ENCODE results near the gene TDRD7.

TDRD7 gene

GRCh38 chr9:97387504-97387886 is 24.4 kb upstream of the TDRD7 start:
- no peak for DNase-seq

- DNase-seq: no peak
Observed at GRCh38 chr9:97387936-97388684, 23.8 kb upstream of the TDRD7 start.

GRCh38 chr9:97388721-97389238 is 23.1 kb upstream of the TDRD7 start:
- DNase-seq: peak; percentile 18

- DNase-seq: no peak
Observed at GRCh38 chr9:97389249-97389648, 22.6 kb upstream of the TDRD7 start.

GRCh38 chr9:97390791-97391406 is 21.0 kb upstream of the TDRD7 start:
- no peak for DNase-seq

GRCh38 chr9:97394881-97395280 is 17.0 kb upstream of the TDRD7 start:
- no peak for DNase-seq

- DNase-seq: no peak
Observed at GRCh38 chr9:97395745-97396144, 16.2 kb upstream of the TDRD7 start.

- no peak for DNase-seq
Observed at GRCh38 chr9:97396256-97396655, 15.6 kb upstream of the TDRD7 start.

GRCh38 chr9:97397220-97397619 is 14.7 kb upstream of the TDRD7 start:
- DNase-seq: peak; percentile 34

- DNase-seq: no peak
Observed at GRCh38 chr9:97398999-97399758, 12.7 kb upstream of the TDRD7 start.

GRCh38 chr9:97403746-97404316 is 8.1 kb upstream of the TDRD7 start:
- DNase-seq: no peak

- DNase-seq: no peak
Observed at GRCh38 chr9:97405551-97405950, 6.3 kb upstream of the TDRD7 start.

GRCh38 chr9:97406620-97407177 is 5.2 kb upstream of the TDRD7 start:
- no peak for DNase-seq

GRCh38 chr9:97408562-97408961 is 3.3 kb upstream of the TDRD7 start:
- no peak for DNase-seq

- no peak for DNase-seq
Observed at GRCh38 chr9:97411440-97411788, 482 bp upstream of the TDRD7 start.

GRCh38 chr9:97412626-97413385 is 910 bp downstream of the TDRD7 start:
- no peak for DNase-seq

- DNase-seq: no peak
Observed at GRCh38 chr9:97413462-97413861, 1.6 kb downstream of the TDRD7 start.

GRCh38 chr9:97415146-97415545 is 3.2 kb downstream of the TDRD7 start:
- DNase-seq: no peak

- DNase-seq: no peak
Observed at GRCh38 chr9:97418880-97419279, 7.0 kb downstream of the TDRD7 start.

- DNase-seq: no peak
Observed at GRCh38 chr9:97419309-97419867, 7.5 kb downstream of the TDRD7 start.

- no peak for DNase-seq
Observed at GRCh38 chr9:97425336-97425972, 13.6 kb downstream of the TDRD7 start.

- no peak for DNase-seq
Observed at GRCh38 chr9:97425973-97426336, 14.1 kb downstream of the TDRD7 start.

All from NK-92 treated with Interleukin-12 subunit alpha and Interleukin-12 subunit beta, amount 100 ng/mL, for 24 hours (cell line).